HG02840 (cell line): ENCODE data around the gene UCMA.
"Not testable (repeated sequence)": the region's sequence is repeated elsewhere in the genome, so short reads cannot be mapped to it uniquely, and the experiment has no call there.

Experiments used
- ATAC-seq: cut with Tn5 transposase; IDR thresholded peaks from one replicate; pipeline ENCODE4 v1.9.1; 2021; ENCODE audit warnings: mild to moderate bottlenecking, moderate library complexity, moderate number of reproducible peaks; ENCODE audit not compliant: unreplicated experiment, low FRiP score

UCMA gene

DNA sequence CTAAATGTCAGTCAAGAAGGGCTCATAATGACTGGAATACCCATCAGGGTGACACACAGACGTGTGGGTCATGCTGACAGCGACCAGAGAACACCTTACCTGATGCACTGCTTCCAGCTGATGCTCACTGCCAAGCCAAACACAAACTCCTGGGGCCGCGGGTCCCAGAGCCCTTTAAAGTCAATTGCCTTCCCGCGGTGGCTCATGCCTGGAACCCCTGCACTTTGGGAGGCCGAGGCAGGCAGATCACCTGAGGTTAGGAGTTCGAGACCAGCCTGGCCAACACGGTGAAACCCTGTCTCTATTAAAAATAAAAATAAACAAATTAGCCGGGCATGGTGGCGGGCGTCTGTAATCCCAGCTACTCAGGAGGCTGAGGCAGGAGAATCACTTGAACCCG is 562 bp upstream of the UCMA start:
- ATAC-seq: not testable (repeated sequence)

DNA sequence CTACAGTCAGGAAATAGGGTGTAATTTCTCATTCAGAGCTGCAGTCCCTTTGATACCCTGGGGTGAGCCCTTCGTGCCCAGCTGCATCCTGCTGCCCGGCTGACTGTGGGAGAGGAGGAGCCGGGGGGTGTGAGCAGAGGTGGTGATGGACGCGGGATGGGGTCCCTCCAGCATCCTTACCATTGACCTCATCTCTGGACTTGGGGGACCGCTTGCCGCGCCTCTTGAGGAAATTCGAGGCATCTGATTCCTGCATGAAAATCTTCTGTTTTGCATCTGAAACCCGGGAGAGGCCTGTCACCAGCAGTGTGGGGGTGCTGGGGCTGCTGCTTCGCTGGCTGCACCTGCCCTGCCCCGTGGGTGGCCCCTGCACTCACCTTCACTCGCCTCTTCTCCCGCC is 816 bp downstream of the UCMA start:
- no peak for ATAC-seq

DNA sequence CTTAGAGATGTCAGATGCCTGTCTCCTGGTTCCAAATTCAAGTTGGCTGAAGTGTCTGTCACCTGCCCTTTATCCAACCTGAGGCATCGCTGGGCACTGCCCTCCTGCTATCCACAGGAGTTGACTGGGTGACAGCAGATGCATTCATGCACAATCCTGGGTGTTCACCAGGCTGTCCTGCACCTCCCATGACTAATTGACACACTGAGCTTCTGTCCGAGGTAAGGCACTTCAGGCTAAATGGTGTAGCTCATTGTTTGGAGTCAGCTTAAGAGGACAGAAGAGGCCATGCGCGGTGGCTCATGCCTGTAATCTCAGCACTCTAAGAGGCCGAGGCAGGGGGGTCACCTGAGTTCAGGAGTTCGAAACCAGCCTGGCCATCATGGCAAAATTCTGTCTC is 2.4 kb downstream of the UCMA start:
- no peak for ATAC-seq

DNA sequence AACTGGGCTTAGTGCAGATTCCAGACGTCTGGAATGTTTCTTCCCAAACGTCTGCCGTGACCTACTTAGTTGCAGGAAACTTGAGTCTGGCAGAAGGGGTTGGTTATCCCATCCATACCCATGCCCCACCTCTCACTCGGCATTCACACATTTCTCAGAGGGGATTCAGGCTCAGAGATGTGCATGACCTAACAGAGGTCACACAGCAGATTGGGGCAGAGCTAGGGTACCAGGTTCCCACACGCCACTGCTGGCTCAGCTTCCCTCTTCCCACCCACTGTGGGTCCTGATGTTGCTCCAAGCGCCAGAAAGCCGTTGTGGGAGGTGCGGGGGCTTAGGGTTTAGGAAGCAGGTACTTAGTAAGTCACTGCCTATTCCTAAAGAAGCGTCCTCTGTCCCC is 3.0 kb downstream of the UCMA start:
- ATAC-seq: no peak

DNA sequence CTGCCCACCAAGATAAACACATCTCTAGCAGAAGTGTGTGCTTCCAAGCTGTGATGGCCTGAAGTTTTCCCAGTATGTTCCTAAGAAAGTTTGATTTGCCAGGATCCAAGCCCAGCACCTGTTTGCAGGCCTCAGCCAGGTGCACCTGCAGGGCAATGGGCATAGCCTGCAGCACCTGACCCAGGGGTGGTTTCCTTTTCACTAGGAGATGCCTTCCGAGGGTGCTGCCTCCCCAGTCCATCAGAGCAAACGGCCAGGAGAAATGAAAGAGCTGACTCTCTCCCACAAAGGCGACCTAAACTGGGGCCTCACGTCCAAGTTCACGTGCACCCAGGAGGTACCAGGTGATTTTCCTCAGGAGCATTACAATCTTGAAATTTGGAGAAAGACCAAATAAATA is 7.1 kb downstream of the UCMA start:
- ATAC-seq: no peak

DNA sequence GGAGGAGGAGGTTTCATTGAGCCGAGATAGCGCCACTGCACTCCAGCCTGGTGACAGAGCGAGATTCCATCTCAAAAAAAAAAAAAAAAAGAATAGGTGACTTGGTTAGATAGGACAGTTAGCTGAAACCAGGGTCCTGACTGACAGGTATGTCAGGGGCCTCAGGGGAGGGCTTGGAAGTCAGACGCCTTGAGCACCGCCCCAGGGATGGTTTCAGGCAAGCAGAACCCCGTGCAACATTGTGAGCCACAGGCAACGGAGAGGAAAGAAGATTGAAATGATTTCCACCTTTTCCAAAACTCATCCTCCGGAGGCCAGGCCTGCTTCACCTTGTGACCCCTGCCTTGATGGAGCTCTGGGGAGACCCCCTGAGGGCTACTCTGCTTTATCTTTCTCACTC is 8.6 kb downstream of the UCMA start:
- ATAC-seq: no peak

DNA sequence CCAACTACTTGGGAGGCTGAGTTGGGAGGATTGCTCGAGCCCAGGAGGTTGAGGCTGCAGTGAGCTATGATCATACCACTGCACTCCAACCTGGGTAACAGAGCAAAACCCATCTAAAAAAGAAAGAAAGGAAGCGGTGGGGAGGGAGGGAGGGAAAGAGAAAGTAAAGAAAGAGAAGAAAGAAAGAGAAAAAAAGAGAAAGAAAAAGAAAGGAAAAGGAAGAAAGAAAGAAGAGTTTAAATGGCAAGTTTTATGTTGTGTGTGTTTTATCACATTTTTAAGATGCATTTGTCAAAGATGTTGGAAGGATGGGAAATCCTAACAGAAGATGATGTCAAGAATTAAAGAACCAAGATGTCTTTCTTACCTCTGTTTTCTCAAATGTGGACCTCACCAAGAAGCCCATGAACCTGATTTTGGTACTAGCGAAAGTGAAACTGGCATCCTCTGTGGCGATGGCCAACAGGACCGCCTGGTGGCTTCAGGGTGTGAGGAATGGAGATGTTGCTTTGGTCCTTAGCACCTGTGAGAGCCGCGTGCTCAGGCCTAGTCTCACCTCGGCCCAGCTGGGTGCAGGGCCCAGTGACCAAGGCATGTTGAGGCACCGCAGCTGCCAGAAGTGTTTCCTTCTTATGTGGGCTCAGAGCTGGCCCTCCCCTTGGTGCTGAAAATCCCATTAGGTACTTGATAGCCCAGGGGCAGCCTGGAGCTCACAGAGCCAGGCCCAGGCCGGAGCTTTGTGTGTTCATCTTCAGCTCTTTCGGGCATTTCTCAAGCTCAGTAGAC is 9.8 kb downstream of the UCMA start:
- no peak for ATAC-seq

DNA sequence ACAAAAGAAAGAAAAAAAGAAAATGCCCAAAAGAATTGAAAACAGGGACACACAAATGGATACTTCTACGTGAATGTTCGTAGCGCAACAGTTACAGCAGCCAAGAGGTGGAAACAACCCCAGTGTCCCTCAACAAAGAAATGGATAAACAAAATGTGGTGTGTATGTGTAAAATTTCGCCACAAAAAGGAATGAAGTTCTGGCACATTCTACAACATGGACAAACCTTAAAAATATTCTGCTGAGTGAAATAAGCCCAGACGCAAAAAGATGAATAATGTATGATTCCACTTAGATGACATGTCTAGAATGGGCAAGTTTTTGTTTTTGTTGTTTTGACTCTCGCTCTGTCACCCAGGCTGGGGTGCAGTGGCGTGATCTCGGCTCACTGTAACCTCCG is 10.9 kb downstream of the UCMA start:
- ATAC-seq: no peak

DNA sequence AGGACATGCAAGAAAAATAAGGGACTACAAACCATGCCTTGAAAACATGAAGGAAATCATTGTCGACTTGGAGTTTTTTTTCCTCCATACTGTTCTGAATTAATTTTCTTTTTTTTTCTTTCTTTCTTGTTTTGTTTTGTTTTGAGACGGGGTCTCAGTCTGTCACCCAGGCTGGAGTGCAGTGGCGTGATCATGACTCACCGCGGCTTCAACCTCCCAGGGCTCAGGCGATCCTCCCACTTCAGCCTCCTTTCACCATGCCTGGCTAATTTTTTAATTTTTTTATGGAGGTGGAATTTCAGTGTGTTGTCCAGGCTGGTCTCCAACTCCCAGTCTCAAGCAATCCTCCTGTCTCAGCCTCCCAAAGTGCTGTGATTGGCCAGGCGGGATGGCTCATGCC is 11.6 kb downstream of the UCMA start:
- ATAC-seq: no peak

DNA sequence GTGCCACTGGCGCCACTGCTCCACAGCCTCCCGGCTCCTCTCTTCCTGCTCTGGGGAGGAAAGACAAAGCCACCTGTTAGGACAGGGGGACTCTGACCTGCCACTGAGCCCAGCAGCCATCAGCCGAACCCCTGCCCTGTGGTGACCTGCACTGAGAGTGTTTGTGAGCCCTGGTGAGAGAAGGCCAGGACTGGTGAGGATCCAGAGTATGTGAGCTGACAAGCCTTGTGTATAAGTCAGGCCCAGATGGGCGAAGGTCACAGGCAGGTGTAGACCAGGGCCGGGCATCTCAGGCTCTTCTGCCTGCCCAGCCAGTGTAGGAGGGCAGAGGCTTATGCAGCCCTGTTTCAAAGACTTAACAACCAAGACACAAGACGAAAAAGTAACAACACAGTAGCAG is 12.0 kb downstream of the UCMA start:
- no peak for ATAC-seq

DNA sequence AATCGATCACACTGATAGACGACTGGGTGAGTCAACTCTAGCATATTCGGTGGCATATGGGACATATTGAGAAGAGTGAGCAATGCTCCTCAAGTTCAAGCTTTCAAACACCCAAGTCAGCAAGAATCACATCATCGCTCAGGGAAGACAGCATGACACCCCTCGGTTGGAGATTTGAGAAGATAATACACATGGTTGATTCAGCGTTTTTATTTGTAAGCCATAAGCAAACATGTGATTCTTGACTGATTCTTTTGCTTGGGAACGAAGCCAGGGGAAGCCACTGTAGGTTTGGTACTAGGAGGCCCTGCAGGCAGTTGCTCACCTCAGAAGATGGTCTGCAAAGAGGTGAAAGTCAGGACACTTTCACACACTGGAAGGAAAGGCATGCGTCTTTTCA is 12.6 kb downstream of the UCMA start:
- ATAC-seq: no peak

DNA sequence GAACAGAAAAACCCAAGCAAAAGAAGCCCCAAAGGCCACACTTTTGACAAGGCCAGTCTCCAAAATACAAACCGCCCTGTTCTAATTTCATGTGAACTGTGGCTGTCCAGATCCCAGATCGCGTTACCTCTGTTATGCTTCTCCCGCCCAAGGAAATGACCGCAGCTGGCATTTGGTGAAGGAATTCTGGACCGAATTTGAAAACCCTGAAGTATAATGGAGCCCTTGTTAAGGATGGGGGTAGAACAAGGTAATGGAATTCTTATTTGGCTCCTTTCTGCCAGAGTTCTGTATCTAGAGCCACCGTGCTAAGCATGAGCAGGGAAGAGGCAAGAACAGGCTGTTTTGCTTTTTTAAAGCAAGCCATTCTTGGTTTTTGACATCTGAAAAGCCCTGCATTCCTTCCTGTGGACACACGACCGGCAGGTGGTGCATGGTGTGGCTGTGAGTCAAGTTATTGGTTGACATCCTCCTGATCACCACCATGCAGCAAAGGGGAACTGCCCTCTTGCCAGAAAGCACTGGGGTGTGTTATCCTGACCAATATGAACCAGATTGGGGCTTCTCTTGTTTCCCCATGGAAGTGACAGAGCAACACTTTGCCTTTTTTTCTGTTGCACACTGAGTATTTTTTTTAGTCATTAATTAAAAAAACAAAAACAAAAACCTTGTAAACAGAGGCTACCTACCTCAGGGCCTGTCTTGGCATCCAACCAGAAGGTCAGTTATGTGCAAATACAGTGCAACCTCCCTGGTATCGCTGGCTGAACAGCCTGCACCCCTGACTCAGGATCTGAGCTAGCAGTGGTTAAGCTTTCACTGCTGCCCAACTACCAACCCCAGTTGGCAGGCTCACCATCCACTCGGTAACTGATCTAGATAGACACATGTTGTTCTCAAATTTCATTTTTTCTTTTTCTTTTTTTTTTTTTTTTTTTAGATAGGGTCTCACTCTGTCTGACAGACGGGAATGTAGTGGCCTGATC is 14.2 kb downstream of the UCMA start:
- ATAC-seq: no peak

DNA sequence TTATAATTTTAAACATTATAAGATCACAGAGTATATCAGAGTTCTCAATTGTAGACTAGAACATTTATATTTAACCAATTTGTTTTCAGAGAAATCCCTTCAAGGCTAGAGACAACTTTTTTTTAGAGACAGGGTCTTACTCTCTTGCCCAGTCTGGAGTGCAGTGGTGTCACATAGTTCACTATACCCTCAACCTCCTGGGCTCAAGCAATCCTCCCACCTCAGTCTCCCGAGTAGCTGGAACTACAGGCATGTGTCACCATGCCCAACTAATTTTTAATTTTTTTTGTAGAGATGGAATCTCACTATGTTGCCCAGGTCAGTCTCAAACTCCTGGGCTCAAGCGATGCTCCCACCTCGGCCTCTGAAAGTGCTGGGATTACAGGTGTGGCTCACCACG is 15.3 kb downstream of the UCMA start:
- ATAC-seq: no peak

DNA sequence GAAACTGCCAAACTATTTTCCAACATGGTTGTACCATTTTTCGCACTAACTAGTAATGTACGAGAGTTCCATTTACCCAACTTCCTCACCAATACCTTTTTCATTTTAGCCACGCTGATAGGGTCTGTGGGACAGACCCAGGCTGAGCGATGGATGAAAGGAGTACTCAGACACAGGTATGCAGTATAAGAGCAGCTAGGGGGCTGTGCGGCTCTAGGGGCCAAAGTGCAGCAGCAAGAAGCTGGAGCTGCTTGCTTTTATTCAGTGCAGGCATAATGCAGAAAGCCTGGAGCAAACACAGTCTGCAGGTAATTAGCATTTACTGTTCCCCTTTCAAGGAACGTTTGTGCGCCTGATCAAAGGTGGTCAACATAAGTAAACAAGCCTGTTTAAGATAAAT is 21.0 kb downstream of the UCMA start:
- ATAC-seq: no peak

DNA sequence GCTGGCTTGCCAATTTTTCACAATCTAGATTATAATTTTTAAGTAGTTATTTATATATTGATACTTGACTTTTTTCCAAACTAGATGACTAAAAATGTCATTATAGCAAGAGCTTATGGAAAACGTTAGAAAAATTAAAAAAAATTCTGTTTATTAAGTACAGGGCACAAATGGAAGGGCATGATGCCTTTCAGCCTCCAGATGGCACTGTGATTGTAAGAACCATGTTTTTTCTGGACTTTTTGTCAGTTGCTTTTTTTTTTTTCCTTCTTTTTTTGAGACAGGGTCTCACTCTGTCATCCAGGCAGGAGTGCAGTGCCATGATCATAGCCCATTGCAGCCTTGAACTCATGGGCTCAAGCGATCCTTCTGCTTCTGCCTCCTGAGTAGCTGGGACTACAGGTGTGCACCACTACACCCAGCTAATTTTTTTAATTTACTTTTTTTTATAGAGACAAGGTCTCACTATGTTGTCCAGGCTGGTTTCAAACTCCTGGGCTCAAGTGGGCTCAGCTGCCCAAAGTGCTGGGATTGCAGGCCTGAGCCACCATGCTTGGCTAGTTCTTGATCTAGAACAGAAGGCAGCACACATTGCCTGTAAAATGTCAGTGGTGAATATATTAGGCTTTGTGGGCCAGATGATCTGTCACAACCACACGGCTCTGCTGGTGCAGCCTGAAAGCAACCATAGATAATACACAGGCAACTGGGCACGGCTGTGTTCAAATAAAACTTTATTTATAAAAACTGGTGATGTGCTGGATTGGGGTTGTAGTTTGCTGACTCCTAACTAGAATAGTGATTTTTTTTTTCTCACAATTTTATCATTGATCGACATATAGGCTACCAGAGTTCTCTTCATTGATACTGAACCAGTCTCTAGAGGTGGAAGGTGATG is 27.4 kb downstream of the UCMA start:
- ATAC-seq: no peak

DNA sequence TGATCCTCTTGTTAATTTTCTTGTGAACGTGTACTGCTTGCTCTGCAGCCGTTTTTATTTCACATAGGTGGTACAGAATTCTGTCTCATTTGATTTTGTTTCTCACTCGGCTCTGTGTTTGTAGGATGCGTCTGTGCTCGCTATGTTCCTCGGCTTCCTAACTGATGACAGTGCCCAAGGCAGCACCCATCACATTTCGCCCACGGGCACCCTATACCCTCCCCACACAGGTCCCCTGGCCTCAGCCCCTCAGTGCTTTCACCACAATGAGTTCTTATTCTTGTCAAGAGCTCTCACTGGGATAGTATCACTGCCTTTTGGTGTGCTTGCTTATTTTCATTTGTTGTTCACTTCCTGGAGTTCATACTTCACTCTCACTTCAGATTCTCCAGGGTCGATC is 28.1 kb downstream of the UCMA start:
- ATAC-seq: no peak

DNA sequence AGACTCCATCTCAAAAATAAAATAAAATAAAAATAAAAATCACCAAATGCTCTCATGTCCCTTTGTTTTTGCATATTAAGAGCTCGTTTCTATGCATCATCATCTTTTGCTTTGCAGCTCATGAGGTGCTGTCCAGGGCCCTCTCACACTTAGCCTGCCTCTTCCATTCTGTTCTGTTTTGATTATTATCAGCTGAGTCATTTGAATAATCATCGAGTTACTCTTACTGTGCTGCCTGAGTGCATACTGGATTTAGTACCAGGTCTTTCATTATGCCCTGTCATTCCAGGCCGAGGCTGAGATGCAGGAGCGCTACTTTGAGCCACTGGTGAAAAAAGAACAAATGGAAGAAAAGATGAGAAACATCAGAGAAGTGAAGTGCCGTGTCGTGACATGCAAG is 33.0 kb downstream of the UCMA start:
- ATAC-seq: no peak

DNA sequence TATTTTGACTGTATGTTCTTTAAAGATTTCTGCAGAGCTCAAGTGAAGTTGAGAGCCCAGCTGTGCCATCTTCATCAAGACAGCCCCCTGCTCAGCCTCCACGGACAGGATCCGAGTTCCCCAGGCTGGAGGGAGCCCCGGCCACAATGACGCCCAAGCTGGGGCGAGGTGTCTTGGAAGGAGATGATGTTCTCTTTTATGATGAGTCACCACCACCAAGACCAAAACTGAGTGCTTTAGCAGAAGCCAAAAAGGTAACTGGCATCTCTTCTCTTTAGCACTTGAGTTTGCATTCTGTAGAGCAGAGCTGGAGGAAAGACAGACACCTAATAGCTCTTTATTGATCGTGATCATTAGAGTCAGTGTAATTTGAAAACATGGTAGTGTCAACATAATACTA is 39.2 kb downstream of the UCMA start:
- ATAC-seq: no peak

DNA sequence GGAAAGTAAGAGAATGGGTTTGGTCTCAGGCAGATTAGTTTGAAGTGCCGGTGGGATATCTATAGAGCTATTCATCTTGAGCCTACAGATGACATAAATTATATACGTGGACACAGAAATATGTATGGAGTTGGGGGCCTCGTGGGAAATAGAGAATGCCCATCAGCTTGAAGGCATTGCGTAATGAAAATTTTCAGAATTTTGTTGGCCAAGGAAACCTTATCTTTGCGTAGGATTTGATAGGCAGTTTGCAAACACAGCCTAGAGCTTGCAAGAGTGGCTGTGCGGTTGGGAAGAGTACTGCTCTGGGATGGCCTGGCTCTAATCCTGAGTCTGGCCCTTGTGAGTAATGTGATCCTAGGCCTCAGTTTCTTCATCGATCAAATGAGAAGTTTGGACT is 40.5 kb downstream of the UCMA start:
- ATAC-seq: no peak

DNA sequence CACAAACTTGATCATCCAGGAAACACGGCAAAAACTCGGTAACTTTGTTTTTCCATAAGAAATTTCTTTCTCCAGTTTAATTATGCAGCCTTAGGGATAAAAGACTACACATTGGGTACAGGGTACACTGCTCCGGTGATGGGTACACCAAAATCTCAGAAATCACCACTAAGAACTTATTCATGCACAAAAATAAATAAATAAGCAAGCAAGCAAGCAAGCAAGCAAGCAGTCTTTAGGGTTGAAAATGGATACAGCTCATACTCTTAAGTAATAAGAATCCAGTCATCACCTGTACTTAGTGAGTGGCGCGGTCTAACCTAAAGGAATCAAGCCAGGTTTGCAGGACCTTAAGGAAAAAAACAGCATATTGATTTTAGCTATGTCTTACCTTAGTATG is 42.8 kb downstream of the UCMA start:
- no peak for ATAC-seq

DNA sequence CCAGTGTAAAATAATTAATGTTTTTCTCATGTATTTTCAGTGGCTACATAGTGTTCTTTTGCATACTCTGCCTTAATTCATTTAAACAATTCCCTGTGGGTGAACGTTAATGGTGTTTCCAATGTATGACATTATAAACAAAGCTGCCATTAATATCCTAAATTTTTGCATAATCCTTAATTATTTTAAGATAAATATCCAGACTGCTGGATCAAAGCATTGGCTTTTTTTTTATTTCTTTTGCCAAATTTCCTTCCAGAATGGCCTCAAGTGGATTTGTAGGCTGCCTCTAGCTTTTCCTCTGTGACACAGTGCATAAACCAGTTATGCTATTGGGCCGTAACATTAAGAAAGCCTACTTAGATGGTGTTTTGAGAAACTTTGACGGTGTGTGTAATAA is 43.4 kb downstream of the UCMA start:
- ATAC-seq: no peak
